NCI-H1930 (cell line): ENCODE measurements around the gene CCDC144A.
"Not testable (repeated sequence)": the region's sequence is repeated elsewhere in the genome, so short reads cannot be mapped to it uniquely, and the experiment has no call there.

Experiments
- DNase-seq, 2 experiments: peaks; one replicate each; lab custom pipeline; 2025; lab: John Stamatoyannopoulos, UW

Gene CCDC144A

DNA sequence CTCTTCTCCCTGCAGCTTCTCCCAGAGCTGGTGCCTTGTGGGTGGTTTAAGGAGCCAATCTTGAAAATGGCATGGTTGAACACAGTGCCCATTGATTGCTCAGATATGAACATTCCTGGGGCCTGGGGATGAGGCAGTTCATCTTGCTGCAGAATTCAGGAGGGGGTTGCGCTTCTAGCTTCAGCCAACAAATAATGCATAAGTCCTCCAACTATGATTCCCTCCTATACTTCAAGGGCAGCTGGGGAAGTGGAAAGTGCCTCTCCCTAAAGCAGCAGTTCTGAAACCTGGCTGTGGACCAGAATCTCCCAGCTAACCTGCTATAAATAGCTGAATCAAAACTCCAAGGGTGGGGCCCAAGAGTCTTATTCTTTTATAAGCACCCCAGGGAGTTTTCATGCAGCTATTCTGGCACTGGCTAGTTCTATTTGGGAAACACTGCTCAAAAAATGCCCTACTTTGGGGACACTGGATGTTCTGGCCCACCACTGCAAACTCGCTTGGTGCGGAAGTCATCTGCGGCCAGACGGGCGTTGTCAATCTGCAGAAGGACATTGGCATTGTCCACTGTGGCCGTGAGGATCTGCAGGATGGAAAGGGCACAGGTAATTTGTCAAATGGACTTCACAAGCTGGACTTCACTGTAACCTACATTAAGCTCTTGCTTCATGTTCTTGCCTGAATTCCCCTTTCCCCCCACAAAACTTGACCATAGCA, 130.3 kb downstream of the CCDC144A start:
- DNase-seq: no peak

DNA sequence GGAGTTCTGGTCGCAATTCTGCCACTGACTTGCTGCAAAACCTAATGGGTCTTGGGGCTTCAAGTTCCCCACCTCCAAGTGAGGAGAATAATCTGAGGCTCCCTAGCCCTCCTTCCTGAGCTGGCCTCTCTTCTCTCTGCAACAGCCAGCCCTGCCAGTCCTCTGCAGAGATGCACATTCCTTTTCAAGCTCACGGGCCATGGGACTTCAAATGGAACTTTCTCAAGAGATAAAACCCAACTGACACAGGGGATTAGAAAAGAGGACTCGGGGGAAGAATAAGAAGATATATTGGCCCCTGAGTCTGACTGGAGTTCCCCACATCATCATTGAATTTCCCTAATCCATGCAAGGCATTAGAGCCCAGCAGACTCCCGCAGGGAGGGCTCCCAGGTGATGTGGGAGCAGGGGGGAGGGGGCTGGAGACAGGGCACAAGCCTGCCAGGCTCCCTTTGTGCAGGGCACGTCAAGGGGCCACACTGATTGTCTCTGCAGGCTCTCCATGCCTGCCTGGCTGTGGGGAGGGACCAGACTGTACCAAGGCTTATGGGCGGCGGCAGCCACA, 131.0 kb downstream of the CCDC144A start:
- no peak for DNase-seq

DNA sequence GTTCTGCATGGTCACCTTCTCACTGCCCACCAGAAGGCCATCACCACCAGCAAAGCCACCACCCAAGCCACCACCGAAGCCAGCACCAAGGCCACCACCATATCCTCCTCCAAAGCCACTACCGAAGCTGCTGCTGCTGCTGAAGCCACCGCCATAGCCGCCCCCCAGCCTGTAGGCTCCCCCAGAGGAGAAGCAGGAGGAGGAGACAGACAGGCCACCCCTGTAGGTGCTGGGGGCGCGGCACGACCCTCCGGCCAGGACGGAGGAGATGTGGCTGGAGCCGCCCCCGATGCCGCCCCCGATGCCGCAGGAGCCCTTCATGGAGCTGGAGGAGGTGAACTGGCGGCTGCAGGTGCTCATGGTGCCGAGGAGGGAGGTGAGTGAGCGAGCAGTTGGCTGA, 132.1 kb downstream of the CCDC144A start:
- DNase-seq: not testable (repeated sequence)

DNA sequence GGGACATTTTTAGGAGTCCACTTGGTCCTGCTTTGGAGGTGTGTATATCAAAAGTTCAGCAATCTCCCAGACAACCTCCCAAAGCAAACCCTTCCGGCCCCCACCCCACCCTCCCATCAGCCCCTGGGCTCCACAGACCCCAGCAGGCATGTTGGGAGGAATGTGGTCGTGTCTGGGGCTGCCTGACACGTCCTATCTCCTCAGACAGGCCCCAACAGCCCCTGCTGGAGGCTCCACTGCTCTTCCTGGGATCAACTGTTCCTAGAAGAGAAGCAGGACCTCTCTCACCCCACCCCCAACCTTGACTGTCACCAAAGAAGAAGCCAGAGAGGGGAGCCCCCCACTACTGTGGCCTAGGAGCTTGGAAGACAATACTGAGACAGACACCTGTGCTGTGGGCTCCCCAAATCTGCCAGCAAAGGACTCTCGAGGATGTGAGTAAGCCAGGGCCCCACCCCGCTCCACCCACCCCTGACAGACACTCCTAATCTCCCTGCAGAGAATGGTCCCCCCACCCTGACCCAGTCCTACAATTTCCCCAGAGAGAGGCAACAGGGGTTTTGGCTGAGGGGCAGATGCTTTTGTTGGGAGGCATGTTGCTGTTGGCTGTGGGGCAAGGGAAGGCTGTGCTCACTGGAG, 133.8 kb downstream of the CCDC144A start:
- DNase-seq: not testable (repeated sequence)
